A549 (cell line): ENCODE measurements around the gene CTTN.

Experiments used
- CTCF ChIP-seq: fragments of >200 bp; sonication (Bioruptor Twin); formaldehyde crosslinking; IDR thresholded peaks from 3 replicates; pipeline ENCODE4 v1.5.1; 2016
- EP300 ChIP-seq, 2 experiments: fragments of >200 bp; sonication (Bioruptor Twin); formaldehyde crosslinking; IDR thresholded peaks; 2 replicates in 1 of 2; 3 replicates in 1 of 2; pipeline ENCODE4 v1.6.1; 2016 to 2017
- KDM1A ChIP-seq: fragments of 200-600 bp; sonication (generic); IDR thresholded peaks from 2 replicates; pipeline ENCODE4 v1.6.1; 2016; ENCODE audit warnings: low read depth, mild to moderate bottlenecking
- MAX ChIP-seq: IDR thresholded peaks from 2 replicates; pipeline ENCODE4 v1.6.1; 2012
- MYC ChIP-seq: IDR thresholded peaks from 2 replicates; pipeline ENCODE4 v1.6.1; 2012; ENCODE audit warnings: mild to moderate bottlenecking, inconsistent platforms, low read length, improper control_type of control experiment, borderline replicate concordance
- POLR2A ChIP-seq: IDR thresholded peaks from 2 replicates; pipeline ENCODE4 v1.6.1; 2012; ENCODE audit warnings: mild to moderate bottlenecking, low read length
- POLR2AphosphoS2 ChIP-seq: conservative IDR thresholded peaks from 2 replicates; pipeline ENCODE4 v1.6.1; 2012; ENCODE audit warnings: low read length, improper control_type of control experiment, inconsistent platforms
- SMC3 ChIP-seq: fragments of >200 bp; sonication (Bioruptor Twin); formaldehyde crosslinking; IDR thresholded peaks from 3 replicates; pipeline ENCODE4 v1.6.1; 2018; ENCODE audit warnings: inconsistent platforms
- SREBF2 ChIP-seq: fragments of 450-650 bp; IDR thresholded peaks from 2 replicates; pipeline ENCODE4 v1.6.1; 2014; ENCODE audit warnings: mild to moderate bottlenecking, moderate library complexity

- TF ChIP-seq CTCF: no peak
- TF ChIP-seq POLR2A: no peak
- no peak for TF ChIP-seq EP300 (IDR thresholded peaks at IDR 0.05)
- TF ChIP-seq SMC3: no peak
- no peak for TF ChIP-seq POLR2AphosphoS2
- TF ChIP-seq SREBF2: no peak
- no peak for TF ChIP-seq MYC
- no peak for TF ChIP-seq KDM1A
- no peak for TF ChIP-seq MAX
Observed at GRCh38 chr11:70455354-70455753, 57.0 kb downstream of the CTTN start.
